Lower leg skin (tissue), 3 donors: ENCODE results near the gene NRXN3.

Experiments
- CTCF ChIP-seq, 3 donors: fragments of 450-650 bp; IDR thresholded peaks; one replicate each; pipeline ENCODE4 v1.5.1; 2016; ENCODE audit warnings: antibody characterized with exemption in 3 of 3, mild to moderate bottlenecking in 3 of 3, moderate library complexity in 2 of 3
- POLR2A ChIP-seq, 2 donors: fragments of 450-650 bp; IDR thresholded peaks; one replicate each; pipeline ENCODE4 v1.6.1; 2016 to 2017; ENCODE audit warnings: antibody characterized with exemption in 2 of 2, mild to moderate bottlenecking in 1 of 2, moderate library complexity in 1 of 2

DNA sequence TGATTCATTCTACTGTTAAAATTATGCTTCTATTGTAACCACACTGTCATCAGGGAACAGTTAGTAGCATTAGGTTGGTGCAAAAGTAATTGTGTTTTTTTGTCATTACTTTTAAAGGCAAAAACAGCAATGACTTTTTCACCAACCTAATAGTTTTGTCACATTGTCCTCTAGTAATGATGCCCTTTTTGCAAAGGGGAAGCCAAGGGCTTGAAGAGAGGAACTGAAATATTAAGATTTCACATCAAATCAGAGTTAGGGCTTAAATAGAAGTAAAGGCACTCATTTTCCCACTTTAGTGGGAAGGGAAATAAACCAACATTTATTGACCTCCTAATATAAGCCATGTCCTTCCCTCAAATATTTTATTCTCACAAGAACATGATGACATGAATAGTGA is 273.7 kb downstream of the NRXN3 start:
- no peak for TF ChIP-seq CTCF (IDR thresholded peaks at IDR 0.05)
- TF ChIP-seq POLR2A (IDR thresholded peaks at IDR 0.05) = no peak
